Measurements from ENCODE around the gene IFT88.

The IFT88 gene

GRCh38 chr13:20528452-20528851 lies 38.5 kb upstream of the IFT88 start:
- no peak for TF ChIP-seq ZFP3 (CRISPR knock-in tag; IDR thresholded peaks at IDR 0.05)
- TF ChIP-seq CSRNP3 (CRISPR knock-in tag; IDR thresholded peaks at IDR 0.05) = no peak
- no peak for TF ChIP-seq TCF4 (CRISPR knock-in tag; IDR thresholded peaks at IDR 0.05; ENCODE audit: borderline replicate concordance)
- no peak for TF ChIP-seq PPARA (CRISPR knock-in tag; IDR thresholded peaks at IDR 0.05; ENCODE audit: borderline replicate concordance)
- TF ChIP-seq RARB (CRISPR knock-in tag; IDR thresholded peaks at IDR 0.05) = no peak
- TF ChIP-seq, protein P1, sequence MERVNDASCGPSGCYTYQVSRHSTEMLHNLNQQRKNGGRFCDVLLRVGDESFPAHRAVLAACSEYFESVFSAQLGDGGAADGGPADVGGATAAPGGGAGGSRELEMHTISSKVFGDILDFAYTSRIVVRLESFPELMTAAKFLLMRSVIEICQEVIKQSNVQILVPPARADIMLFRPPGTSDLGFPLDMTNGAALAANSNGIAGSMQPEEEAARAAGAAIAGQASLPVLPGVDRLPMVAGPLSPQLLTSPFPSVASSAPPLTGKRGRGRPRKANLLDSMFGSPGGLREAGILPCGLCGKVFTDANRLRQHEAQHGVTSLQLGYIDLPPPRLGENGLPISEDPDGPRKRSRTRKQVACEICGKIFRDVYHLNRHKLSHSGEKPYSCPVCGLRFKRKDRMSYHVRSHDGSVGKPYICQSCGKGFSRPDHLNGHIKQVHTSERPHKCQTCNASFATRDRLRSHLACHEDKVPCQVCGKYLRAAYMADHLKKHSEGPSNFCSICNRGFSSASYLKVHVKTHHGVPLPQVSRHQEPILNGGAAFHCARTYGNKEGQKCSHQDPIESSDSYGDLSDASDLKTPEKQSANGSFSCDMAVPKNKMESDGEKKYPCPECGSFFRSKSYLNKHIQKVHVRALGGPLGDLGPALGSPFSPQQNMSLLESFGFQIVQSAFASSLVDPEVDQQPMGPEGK (CRISPR knock-in tag; IDR thresholded peaks at IDR 0.05; ENCODE audit: borderline replicate concordance) = no peak
- no peak for TF ChIP-seq ZNF70 (CRISPR knock-in tag; IDR thresholded peaks at IDR 0.05)
- no peak for TF ChIP-seq ZC3H10 (CRISPR knock-in tag; IDR thresholded peaks at IDR 0.05)
- no peak for TF ChIP-seq ZNF565 (CRISPR knock-in tag; conservative IDR thresholded peaks at IDR 0.05; ENCODE audit: low read depth)
- no peak for TF ChIP-seq ARNTL (CRISPR knock-in tag; IDR thresholded peaks at IDR 0.05; ENCODE audit: borderline replicate concordance, low read depth)
- TF ChIP-seq CREB5 (CRISPR knock-in tag; IDR thresholded peaks at IDR 0.05; ENCODE audit: low read depth) = no peak
- no peak for TF ChIP-seq ZFP30 (CRISPR knock-in tag; IDR thresholded peaks at IDR 0.05)
- TF ChIP-seq SNAI2 (CRISPR knock-in tag; IDR thresholded peaks at IDR 0.05) = no peak
- TF ChIP-seq OSR1 (CRISPR knock-in tag; IDR thresholded peaks at IDR 0.05) = no peak
- no peak for TF ChIP-seq TOX (CRISPR knock-in tag; IDR thresholded peaks at IDR 0.05; ENCODE audit: borderline replicate concordance)
- TF ChIP-seq GLIS3 (CRISPR knock-in tag; IDR thresholded peaks at IDR 0.05) = no peak
- TF ChIP-seq CSDC2 (CRISPR knock-in tag; IDR thresholded peaks at IDR 0.05) = no peak
- no peak for TF ChIP-seq BACH2 (CRISPR knock-in tag; IDR thresholded peaks at IDR 0.05; ENCODE audit: borderline replicate concordance)
- no peak for ATAC-seq

GRCh38 chr13:20534038-20534608 lies 32.8 kb upstream of the IFT88 start:
- no peak for ATAC-seq
- TF ChIP-seq ZFP3 (CRISPR knock-in tag; IDR thresholded peaks at IDR 0.05) = no peak
- no peak for TF ChIP-seq ISL1 (CRISPR knock-in tag; IDR thresholded peaks at IDR 0.05)
- TF ChIP-seq ZNF8 (CRISPR knock-in tag; IDR thresholded peaks at IDR 0.05) = no peak
- no peak for TF ChIP-seq TOX (CRISPR knock-in tag; IDR thresholded peaks at IDR 0.05; ENCODE audit: borderline replicate concordance)
- no peak for TF ChIP-seq ZNF565 (CRISPR knock-in tag; conservative IDR thresholded peaks at IDR 0.05; ENCODE audit: low read depth)
- TF ChIP-seq GLIS3 (CRISPR knock-in tag; IDR thresholded peaks at IDR 0.05) = no peak
- TF ChIP-seq RARB (CRISPR knock-in tag; IDR thresholded peaks at IDR 0.05) = no peak
- no peak for TF ChIP-seq CSRNP3 (CRISPR knock-in tag; IDR thresholded peaks at IDR 0.05)
- no peak for TF ChIP-seq CSDC2 (CRISPR knock-in tag; IDR thresholded peaks at IDR 0.05)
- TF ChIP-seq ESRRG (CRISPR knock-in tag; IDR thresholded peaks at IDR 0.05) = no peak

GRCh38 chr13:20536992-20537391 lies 30.0 kb upstream of the IFT88 start:
- no peak for ATAC-seq
- no peak for TF ChIP-seq BACH2 (CRISPR knock-in tag; IDR thresholded peaks at IDR 0.05; ENCODE audit: borderline replicate concordance)
- TF ChIP-seq TOX (CRISPR knock-in tag; IDR thresholded peaks at IDR 0.05; ENCODE audit: borderline replicate concordance) = no peak
- no peak for TF ChIP-seq ZFP30 (CRISPR knock-in tag; IDR thresholded peaks at IDR 0.05)
- no peak for TF ChIP-seq ZC3H10 (CRISPR knock-in tag; IDR thresholded peaks at IDR 0.05)
- no peak for TF ChIP-seq CSDC2 (CRISPR knock-in tag; IDR thresholded peaks at IDR 0.05)
- TF ChIP-seq OSR1 (CRISPR knock-in tag; IDR thresholded peaks at IDR 0.05) = no peak
- TF ChIP-seq ESRRG (CRISPR knock-in tag; IDR thresholded peaks at IDR 0.05) = no peak
- no peak for TF ChIP-seq ZNF8 (CRISPR knock-in tag; IDR thresholded peaks at IDR 0.05)

- no peak for ATAC-seq
- TF ChIP-seq POU6F1 (CRISPR knock-in tag; IDR thresholded peaks at IDR 0.05; ENCODE audit: borderline replicate concordance, low read depth) (no peak), TCF4 (CRISPR knock-in tag; IDR thresholded peaks at IDR 0.05; ENCODE audit: borderline replicate concordance) (no peak), GLIS3 (CRISPR knock-in tag; IDR thresholded peaks at IDR 0.05) (no peak), ZNF8 (CRISPR knock-in tag; IDR thresholded peaks at IDR 0.05) (no peak), ZNF565 (CRISPR knock-in tag; conservative IDR thresholded peaks at IDR 0.05; ENCODE audit: low read depth) (no peak), ESRRG (CRISPR knock-in tag; IDR thresholded peaks at IDR 0.05) (no peak)
Measured at GRCh38 chr13:20544201-20544923, 22.6 kb upstream of the IFT88 start.
